HPDE6-E6E7 (cell line): Measurements from ENCODE around the gene TBKBP1.

Experiments
- DNase-seq: peaks from one replicate; pipeline ENCODE4 v3.0.0; 2011; ENCODE audit warnings: missing footprints; ENCODE audit errors: extremely low spot score

TBKBP1 gene

DNA sequence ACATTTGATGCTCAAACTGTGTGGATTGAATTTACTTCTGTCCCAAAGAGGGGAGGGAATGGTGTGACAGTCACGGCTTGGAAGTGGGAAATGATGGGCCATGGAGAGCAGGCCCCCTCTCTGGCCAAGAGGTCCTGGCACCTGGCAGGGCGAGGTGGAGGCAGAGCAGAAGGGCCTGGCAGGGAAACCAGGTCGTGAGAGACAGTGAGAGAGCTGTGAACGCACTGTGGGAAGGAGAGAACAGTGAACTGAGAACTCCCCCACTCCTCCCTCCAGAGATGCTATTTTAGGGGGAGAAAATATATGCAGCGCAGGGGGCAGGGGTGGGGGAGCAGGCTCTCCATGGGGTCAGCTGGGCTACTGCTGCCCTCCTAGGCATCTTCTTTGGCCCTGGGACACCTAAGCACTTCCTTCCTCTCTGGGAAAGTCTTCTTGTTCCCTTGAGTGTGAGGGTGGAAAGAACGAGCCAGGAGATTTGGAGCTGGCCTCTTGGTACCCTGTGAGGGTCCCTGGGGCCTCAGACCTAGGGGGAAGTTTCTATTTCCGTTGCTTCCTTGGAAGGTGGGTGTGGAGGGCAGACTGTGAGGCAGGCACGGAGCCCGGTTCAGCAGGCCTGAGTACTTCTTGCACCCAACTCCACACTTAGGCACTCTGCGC, 21.8 kb downstream of the TBKBP1 start:
- no peak for DNase-seq

GRCh38 chr17:47716375-47716774, 22.4 kb downstream of the TBKBP1 start:
- DNase-seq = no peak

- DNase-seq = no peak
These were observed 23.3 kb downstream of the TBKBP1 start for GRCh38 chr17:47717261-47717697.

DNA sequence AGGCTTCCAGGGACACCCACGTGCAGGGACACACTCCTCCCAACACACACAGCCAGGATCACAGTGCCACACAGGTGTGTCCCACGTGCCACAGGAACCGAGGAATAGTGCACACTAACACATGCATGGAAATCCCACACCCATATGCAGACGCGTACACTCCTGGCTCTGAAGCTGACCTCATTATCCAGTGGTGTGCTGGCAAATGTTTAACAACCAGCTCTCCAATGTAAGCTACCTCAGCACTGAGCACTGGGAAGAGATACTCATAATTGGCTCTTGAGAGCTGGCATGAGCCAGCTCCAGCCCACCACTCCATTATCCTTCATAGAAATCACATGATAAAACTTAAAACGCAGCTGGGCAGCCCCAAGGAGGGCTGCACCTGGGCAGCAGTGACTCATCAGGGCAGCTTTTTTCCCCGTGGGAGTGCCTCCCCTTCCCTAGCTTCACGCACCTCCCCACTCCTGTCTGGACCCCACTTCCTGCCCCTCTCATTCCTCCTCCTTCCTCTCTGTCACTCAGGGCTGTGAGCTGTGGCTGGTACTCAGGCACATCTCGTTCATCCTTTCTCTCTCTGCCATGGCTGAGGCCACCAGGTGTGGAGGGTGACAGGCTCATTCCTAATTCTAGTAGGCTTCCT, 24.1 kb downstream of the TBKBP1 start:
- no peak for DNase-seq

- no peak for DNase-seq
These were observed 24.9 kb downstream of the TBKBP1 start for GRCh38 chr17:47718634-47719405.

- DNase-seq = peak; percentile 34
These were observed 25.6 kb downstream of the TBKBP1 start for GRCh38 chr17:47719411-47720152.

GRCh38 chr17:47720196-47720595, 26.2 kb downstream of the TBKBP1 start:
- DNase-seq = no peak

DNA sequence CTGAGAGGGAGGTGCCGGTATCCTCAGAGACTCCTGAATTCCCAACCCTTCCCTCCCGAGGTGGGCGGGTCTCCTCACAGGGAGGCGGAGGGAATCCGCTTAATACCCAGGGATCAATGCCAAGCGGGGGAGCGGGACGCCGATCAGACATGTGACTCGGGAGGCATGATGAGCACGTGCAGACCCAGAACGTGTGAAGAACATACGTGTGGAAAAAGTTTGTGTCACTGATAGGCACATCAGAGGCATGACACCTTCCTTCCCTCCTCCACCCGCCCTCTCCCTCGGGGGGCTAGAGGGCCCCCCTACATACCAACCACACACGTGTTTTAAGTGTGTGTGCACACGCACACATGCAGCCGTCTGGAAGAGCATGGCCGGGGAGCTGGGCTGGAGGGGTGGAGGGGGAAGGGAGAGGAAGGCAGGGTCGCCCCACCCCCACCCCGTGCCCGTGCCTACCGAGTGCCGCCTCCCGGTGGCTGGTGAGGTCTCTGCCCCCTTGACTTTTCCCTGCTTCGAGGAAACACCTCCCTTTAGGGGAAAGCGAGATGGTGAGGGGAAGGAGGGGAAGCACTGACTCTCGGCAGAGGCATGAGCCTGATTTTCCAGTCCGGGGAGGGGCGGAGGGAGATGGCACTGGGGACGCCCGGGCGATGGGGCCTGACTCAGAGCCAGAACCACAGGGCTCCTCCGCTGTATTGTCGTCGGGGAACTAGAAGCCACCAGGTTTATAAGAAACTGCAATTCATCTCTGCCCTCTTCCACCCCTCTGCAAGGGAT, 27.0 kb downstream of the TBKBP1 start:
- peak; percentile 61 for DNase-seq

DNA sequence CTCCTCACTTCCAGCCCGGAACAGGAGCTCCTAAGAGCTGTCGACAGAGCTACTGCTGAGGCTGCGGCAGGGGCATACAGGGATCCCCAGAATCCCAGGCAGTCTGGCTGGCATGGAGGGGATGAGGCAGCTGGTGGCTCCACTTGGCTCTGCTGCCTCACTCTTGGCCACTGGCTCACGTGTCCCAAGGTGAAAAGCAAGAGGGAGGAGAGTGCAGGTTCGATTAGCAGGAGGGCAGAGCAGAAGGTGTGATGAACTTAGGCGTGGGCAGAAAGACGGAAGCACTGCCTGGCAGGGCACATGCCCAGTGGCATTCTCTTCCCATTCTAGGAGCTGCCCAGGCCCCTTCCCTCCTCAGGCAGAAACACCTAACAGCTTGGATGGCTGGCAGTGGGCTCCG, 27.8 kb downstream of the TBKBP1 start:
- DNase-seq = no peak

- no peak for DNase-seq
These were observed 30.7 kb downstream of the TBKBP1 start for GRCh38 chr17:47724705-47725104.

DNA sequence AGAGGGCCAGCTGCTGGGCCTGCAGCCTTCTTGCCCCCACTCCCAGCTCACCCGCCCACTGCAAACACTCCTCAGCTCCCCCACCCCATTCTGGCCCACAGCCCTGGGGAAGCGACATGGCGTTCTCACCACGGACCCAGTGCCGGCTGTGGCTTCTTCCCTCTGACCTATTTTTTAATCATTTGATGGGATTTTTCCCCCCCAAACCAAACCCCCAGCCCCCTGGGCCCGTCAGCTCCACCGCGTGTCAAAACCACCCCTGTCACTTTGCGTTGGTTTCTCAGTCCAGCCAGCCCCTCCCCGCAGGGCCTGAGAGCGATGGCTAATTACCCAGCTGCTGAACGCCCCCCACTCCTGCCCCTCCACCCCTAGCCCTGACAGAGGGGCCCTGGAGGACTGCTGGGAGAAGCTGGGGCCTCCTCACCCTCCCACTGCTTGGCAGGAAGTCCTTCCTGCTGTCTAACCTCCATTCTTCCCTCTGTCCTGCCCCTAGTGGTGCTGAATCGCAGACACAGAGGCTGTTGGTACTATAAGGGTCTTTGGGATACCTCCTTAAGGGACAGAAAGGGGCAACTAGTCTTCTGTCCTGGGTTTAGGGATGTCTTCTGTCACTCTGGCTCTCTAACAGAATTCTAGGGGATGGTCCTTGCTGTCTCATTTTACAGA, 31.6 kb downstream of the TBKBP1 start:
- DNase-seq = no peak

- no peak for DNase-seq
These were observed 33.1 kb downstream of the TBKBP1 start for GRCh38 chr17:47726796-47727703.

DNA sequence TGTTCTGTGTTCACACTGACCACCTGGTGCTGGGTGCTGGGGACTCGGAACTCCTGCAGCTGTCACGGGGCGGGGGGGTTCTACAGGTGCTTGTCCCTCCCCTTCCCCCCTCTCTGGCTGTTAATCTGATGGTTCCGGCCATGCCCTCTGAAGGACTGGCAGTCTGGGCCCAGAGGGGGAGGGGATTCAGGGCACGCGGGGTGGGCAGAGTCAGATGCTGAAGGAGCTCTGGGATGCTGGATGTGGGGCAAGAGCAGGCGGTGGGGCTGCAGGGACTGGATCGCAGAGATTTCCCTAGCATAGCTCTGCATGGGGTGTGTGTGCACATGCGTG, 33.7 kb downstream of the TBKBP1 start:
- no peak for DNase-seq

DNA sequence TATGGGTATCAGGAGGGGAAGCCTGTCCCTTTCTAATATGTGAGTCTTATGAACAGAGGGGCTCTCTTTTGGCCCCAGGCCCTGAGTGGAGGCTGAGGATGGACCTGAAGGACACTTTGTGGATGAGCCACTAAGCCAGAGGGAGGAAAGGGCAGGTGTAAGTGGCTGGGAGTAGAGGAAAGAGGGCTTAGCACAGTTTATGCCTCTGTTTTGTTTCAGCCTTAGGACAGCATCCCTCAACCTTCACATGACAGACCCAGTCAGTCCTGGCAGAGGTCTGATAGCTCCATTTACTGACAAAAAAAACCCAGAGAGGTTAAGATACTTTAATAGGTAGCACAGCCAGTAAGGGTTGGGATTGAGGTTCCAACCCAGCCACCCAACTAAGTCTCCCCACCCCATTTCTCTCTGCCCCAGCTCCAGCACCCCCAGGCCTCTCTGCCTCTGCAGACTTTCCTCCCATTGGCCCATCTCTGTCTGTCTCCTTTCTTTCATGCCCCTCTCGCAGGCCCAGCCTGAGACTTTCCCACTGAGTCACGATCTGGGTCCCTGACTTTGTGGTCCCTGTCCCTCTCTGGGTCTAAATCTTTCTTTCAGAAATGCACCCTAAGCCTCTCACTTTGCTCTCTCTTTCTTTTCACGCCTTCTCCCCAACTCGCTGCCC, 34.4 kb downstream of the TBKBP1 start:
- no peak for DNase-seq

GRCh38 chr17:47729476-47729875, 35.5 kb downstream of the TBKBP1 start:
- DNase-seq = no peak

DNA sequence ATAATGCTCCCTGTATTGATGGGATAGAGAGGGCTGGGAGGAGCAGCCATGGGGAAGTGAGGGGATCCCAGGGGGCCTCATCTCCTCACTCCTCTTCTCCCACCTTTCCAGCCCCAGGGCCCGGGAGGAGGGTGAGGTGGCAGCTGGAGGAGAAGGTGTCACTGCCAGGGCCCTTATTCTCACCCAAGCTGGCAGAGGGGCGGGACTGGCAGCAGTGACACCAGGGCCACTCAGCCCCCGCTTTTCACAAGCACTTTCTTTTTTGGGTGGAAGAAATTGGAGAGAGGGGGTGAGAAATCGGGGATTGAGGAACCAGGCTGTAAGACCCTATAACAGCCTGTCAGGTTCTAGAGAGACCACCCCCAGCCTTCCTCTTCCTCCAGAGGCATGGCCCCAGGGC, 36.7 kb downstream of the TBKBP1 start:
- no peak for DNase-seq

DNA sequence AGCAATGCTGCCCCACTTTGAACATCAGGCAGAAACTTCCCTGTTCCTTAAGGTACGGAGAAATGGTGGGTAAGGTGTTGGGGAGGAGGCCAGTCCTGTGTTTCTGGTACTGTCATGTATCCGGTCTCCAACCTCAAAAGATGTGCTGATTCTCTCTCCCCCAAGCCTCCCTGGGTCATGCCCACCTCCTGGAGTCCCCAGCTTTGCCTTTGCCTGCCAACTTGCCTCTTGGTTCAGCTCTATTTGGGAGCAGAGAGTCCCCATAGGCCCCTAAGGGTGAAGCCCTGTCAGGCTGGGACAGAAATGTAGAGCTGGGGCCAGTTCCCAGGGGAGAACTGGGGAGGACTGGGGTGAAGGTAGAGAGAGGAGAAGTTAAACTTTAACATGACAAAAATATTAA, 37.4 kb downstream of the TBKBP1 start:
- no peak for DNase-seq

DNA sequence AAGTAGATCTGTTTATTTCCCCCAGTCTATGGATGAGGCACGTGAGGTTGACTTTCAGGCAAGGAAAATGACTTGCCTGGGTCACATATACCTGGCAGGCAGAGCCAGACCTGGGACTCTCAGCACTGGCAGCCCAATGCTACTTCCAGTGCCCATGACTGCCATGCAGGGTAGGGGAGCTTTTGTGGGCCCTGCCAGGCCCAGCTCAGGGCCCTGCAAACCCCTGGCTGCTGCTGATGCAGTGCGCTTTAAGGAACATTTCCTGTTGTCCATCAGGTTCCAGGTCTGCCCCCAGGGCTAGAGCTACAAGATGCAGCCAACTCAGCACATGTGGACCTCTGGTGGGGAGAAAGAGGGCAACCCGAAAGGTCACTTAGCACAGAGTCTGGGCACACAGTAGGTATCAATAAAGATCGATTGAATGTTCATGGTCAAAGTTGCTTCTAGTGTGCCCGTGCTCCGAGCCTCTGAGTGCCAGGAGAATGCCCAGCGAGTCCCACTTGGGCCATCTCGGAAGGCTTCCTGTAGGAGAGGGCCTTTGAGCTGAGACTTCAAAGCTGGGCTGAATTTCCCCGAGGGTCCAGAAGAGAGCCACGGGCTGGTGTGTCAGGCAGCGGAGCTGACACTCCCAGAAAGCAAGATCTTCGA, 38.6 kb downstream of the TBKBP1 start:
- DNase-seq = no peak
